ENCODE results near the gene PREX1. TPM values are rescaled to one million over a fixed set of nuclear protein-coding genes. Genes with fewer than 3 reads are reported as not detected.

Gene PREX1
- total and polyA plus RNA-seq, 3 donors from 2014 or later, result 18.0 to 36.5 (median 27.1) TPM

GRCh38 chr20:48621376-48622078, 206.3 kb downstream of the PREX1 start:
- TF ChIP-seq POLR2A (IDR thresholded peaks at IDR 0.05) (no peak), CTCF (IDR thresholded peaks at IDR 0.05) (no peak)
- WGBS, 2 donors, result 49 to 60% methylated on average over 16 to 22 of the region's 23 CpGs
- Histone ChIP-seq H3K27ac (no peak overlapping the region), H3K4me1 (peaks cover 34% of the 10 kb centered on the region), H3K9me3 (no peaks in the 10 kb centered on the region), H3K36me3 (ENCODE audit: low read depth, missing control alignments) (no peaks in the 10 kb centered on the region), H3K27me3 (no peaks in the 10 kb centered on the region), H3K4me3 (no peak overlapping the region)
- DNase-seq, result peak; percentile 24
- intact Hi-C loops (cut with DNase I; ENCODE audit: low total_unique reads), result loop anchor here (5.0 kb wide), 2 partner anchors 834 to 959 kb away; partner anchors contain the start of gene SULF2

- Histone ChIP-seq H3K27ac (peak overlapping the region in 1 of 2 donors; percentile 25), H3K36me3 (ENCODE audit: low read depth, missing control alignments) (no peaks in the 10 kb centered on the region), H3K9me3 (no peaks in the 10 kb centered on the region), H3K27me3 (no peaks in the 10 kb centered on the region), H3K4me3 (no peak overlapping the region), H3K4me1 (peaks cover 34% of the 10 kb centered on the region)
- 9 to 17% methylated on average over 16 to 26 of the region's 26 CpGs for WGBS, 2 donors
- peak; percentile 80 to 97 (median 94) for TF ChIP-seq CTCF (IDR thresholded peaks at IDR 0.05)
- no peak for TF ChIP-seq POLR2A (IDR thresholded peaks at IDR 0.05)
- DNase-seq, result peak; percentile 92
- intact Hi-C loops (cut with DNase I; ENCODE audit: low total_unique reads), result loop anchor here (5.0 kb wide), 2 partner anchors 833 to 958 kb away; partner anchors contain the start of gene SULF2
Observed at GRCh38 chr20:48620507-48621375, 207.1 kb downstream of the PREX1 start.

- intact Hi-C loops (cut with DNase I; ENCODE audit: low total_unique reads), result loop anchor here (5.0 kb wide), 2 partner anchors 833 to 958 kb away; partner anchors contain the start of gene SULF2
- H3K4me1 ChIP-seq, result peaks cover 34% of the 10 kb centered on the region
- TF ChIP-seq POLR2A (IDR thresholded peaks at IDR 0.05) (no peak), CTCF (IDR thresholded peaks at IDR 0.05) (no peak)
- no peaks in the 10 kb centered on the region for H3K36me3 ChIP-seq (ENCODE audit: low read depth, missing control alignments)
- no peak for DNase-seq
- H3K27me3 ChIP-seq, result no peaks in the 10 kb centered on the region
- 39 to 73% methylated on average over 2 to 8 of the region's 8 CpGs for WGBS, 2 donors
- H3K9me3 ChIP-seq, result no peaks in the 10 kb centered on the region
- no peak overlapping the region for H3K27ac ChIP-seq
- H3K4me3 ChIP-seq, result no peak overlapping the region
Observed at GRCh38 chr20:48620154-48620506, 207.7 kb downstream of the PREX1 start.

GRCh38 chr20:48619126-48620101, 208.4 kb downstream of the PREX1 start:
- Histone ChIP-seq H3K4me1 (peaks cover 34% of the 10 kb centered on the region), H3K36me3 (ENCODE audit: low read depth, missing control alignments) (no peaks in the 10 kb centered on the region), H3K9me3 (no peaks in the 10 kb centered on the region), H3K4me3 (no peak overlapping the region), H3K27ac (no peak overlapping the region), H3K27me3 (no peaks in the 10 kb centered on the region)
- WGBS, 2 donors, result 72 to 92% methylated on average over 17 of the region's 17 CpGs
- TF ChIP-seq POLR2A (IDR thresholded peaks at IDR 0.05), result no peak
- TF ChIP-seq CTCF (IDR thresholded peaks at IDR 0.05), result no peak
- peak; percentile 67 for DNase-seq
- intact Hi-C loops (cut with DNase I; ENCODE audit: low total_unique reads), result loop anchor here (5.0 kb wide), 2 partner anchors 832 to 957 kb away; partner anchors contain the start of gene SULF2
